Measurements from ENCODE around the gene SIK3.

GRCh38 chr11:116866804-116867455, 231.3 kb downstream of the SIK3 start:
- TF ChIP-seq POLR2A (IDR thresholded peaks at IDR 0.05) (no peak), CTCF (IDR thresholded peaks at IDR 0.05) (no peak)

All from adrenal gland (tissue), 5 donors.